WI38 (cell line): ENCODE measurements around the gene ZSCAN1.

Source experiments
- H3K4me3 ChIP-seq: 2 replicates; pipeline ENCODE4 v1.5.1; 2011; ENCODE audit warnings: low read depth, mild to moderate bottlenecking, control low read depth, low read length
- CTCF ChIP-seq: IDR thresholded peaks from 2 replicates; pipeline ENCODE4 v1.5.1; 2012; ENCODE audit warnings: low read depth, mild to moderate bottlenecking, control low read depth, low read length

The ZSCAN1 gene

GRCh38 chr19:58084596-58085347 is 50.9 kb downstream of the ZSCAN1 start:
- H3K4me3 ChIP-seq: no peak overlapping the region
- no peak for TF ChIP-seq CTCF

GRCh38 chr19:58085348-58085875 is 51.6 kb downstream of the ZSCAN1 start:
- no peak overlapping the region for H3K4me3 ChIP-seq
- TF ChIP-seq CTCF: no peak

- TF ChIP-seq CTCF: no peak
- no peak overlapping the region for H3K4me3 ChIP-seq
Measured at GRCh38 chr19:58086825-58087710, 53.2 kb downstream of the ZSCAN1 start.

- TF ChIP-seq CTCF: no peak
- no peak overlapping the region for H3K4me3 ChIP-seq
Measured at GRCh38 chr19:58088521-58089052, 54.8 kb downstream of the ZSCAN1 start.

GRCh38 chr19:58089846-58090245 is 56.0 kb downstream of the ZSCAN1 start:
- no peak for TF ChIP-seq CTCF
- no peak overlapping the region for H3K4me3 ChIP-seq

- no peak for TF ChIP-seq CTCF
- H3K4me3 ChIP-seq: no peak overlapping the region
Measured at GRCh38 chr19:58091251-58091995, 57.6 kb downstream of the ZSCAN1 start.
